Osteocyte (in vitro differentiated cells): Measurements from ENCODE around the gene OR4K15. TPM values are rescaled to one million over a fixed set of nuclear protein-coding genes. Genes with fewer than 3 reads are reported as not detected.
"Not testable (repeated sequence)": the region's sequence is repeated elsewhere in the genome, so short reads cannot be mapped to it uniquely, and the experiment has no call there.

Experiments used
- DNase-seq: peaks from one replicate; pipeline ENCODE4 v3.0.0; 2021; ENCODE audit warnings: mixed read lengths; ENCODE audit not compliant: unreplicated experiment; ENCODE audit errors: extremely low spot score
- H3K27ac Mint-ChIP-seq: one replicate; pipeline ENCODE4 v1.8.0; 2021; ENCODE audit warnings: mild to moderate bottlenecking, mixed read lengths; ENCODE audit not compliant: unreplicated experiment
- H3K27me3 Mint-ChIP-seq: one replicate; pipeline ENCODE4 v1.8.0; 2021; ENCODE audit warnings: mixed read lengths; ENCODE audit not compliant: unreplicated experiment
- H3K36me3 Mint-ChIP-seq: one replicate; pipeline ENCODE4 v1.8.0; 2021; ENCODE audit warnings: mixed read lengths; ENCODE audit not compliant: unreplicated experiment
- H3K4me1 Mint-ChIP-seq: one replicate; pipeline ENCODE4 v1.8.0; 2021; ENCODE audit warnings: mixed read lengths; ENCODE audit not compliant: unreplicated experiment
- H3K4me3 Mint-ChIP-seq: one replicate; pipeline ENCODE4 v1.8.0; 2021; ENCODE audit warnings: mild to moderate bottlenecking, moderate library complexity, mixed read lengths; ENCODE audit not compliant: unreplicated experiment
- H3K9me3 Mint-ChIP-seq: one replicate; pipeline ENCODE4 v1.8.0; 2021; ENCODE audit warnings: mixed read lengths; ENCODE audit not compliant: unreplicated experiment
- CTCF ChIP-seq: fragments of 200-600 bp; sonication (generic); IDR thresholded peaks from 2 replicates; pipeline ENCODE4 v1.5.0; 2021; ENCODE audit warnings: antibody characterized with exemption, mild to moderate bottlenecking, moderate library complexity
- long read RNA-seq: library from polyadenylated mRNA; unstranded; transcript quantifications from one replicate; pipeline ENCODE4 v2.0.0, GENCODE V29; 2021
- total RNA-seq: library from RNA; stranded (reverse); gene quantifications from 2 replicates; pipeline ENCODE4 v1.2.1, GENCODE V29; 2021

Gene OR4K15
- not detected in 2 replicates for total RNA-seq
- long read RNA-seq: 0 reads

DNA sequence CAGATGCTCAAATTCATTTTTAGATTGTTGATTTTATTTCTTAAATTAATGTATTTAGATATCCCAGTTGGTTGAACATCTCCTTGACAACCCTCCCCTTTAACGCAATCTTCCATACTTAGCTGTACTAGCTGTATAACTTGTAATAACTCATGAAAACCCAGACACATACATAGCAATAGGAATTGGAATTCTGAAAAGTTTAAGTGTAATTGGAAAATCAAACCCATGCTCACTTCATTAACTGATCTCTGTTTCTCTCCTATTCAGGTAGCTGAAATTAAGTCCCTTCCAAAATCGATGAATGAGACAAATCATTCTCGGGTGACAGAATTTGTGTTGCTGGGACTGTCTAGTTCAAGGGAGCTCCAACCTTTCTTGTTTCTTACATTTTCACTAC lies at the start of gene OR4K15:
TSS of gene OR4K15 (plus strand) at position 301 of the 400 bp plus-strand sequence. CDS start at position 301, 0 bp downstream.
- H3K4me3 Mint-ChIP-seq: no peak within 1 kb of the TSS

GRCh38 chr14:19930617-19931016 lies 44.8 kb upstream of the OR4K15 start, which contains the start of gene OR4K1:
Gene OR4K1, plus strand, starts transcription at chr14:19930917. Its CDS starts 4,750 bp downstream, at chr14:19935667.
- Mint-ChIP-seq H3K36me3 (no peaks in the 10 kb centered on the region), H3K27ac (no peak within 1 kb of the TSS), H3K27me3 (no peaks in the 10 kb centered on the region), H3K4me1 (no peaks in the 10 kb centered on the region), H3K9me3 (peaks cover 44% of the 10 kb centered on the region), H3K4me3 (no peak within 1 kb of the TSS)
- TF ChIP-seq CTCF: no peak
- DNase-seq: no peak

More for the DNA sequence above, at the start of gene OR4K15:
- TF ChIP-seq CTCF: no peak
- H3K27ac Mint-ChIP-seq: no peak within 1 kb of the TSS
- H3K36me3 Mint-ChIP-seq: no peaks in the 10 kb centered on the region
- no peak for DNase-seq
- H3K9me3 Mint-ChIP-seq: peaks cover 45% of the 10 kb centered on the region
- H3K27me3 Mint-ChIP-seq: no peaks in the 10 kb centered on the region
- no peaks in the 10 kb centered on the region for H3K4me1 Mint-ChIP-seq

- no peak overlapping the region for H3K4me3 Mint-ChIP-seq
- H3K36me3 Mint-ChIP-seq: no peaks in the 10 kb centered on the region
- no peak overlapping the region for H3K27ac Mint-ChIP-seq
- H3K4me1 Mint-ChIP-seq: no peaks in the 10 kb centered on the region
- TF ChIP-seq CTCF: no peak
- DNase-seq: no peak
- H3K9me3 Mint-ChIP-seq: peaks cover 30% of the 10 kb centered on the region
- no peaks in the 10 kb centered on the region for H3K27me3 Mint-ChIP-seq
Observed at GRCh38 chr14:19941668-19942067, 33.7 kb upstream of the OR4K15 start.

- H3K9me3 Mint-ChIP-seq: peaks cover 25% of the 10 kb centered on the region
- H3K4me1 Mint-ChIP-seq: no peaks in the 10 kb centered on the region
- H3K27ac Mint-ChIP-seq: no peak overlapping the region
- TF ChIP-seq CTCF: no peak
- H3K4me3 Mint-ChIP-seq: no peak overlapping the region
- H3K36me3 Mint-ChIP-seq: no peaks in the 10 kb centered on the region
- DNase-seq: no peak
- H3K27me3 Mint-ChIP-seq: no peaks in the 10 kb centered on the region
Observed at GRCh38 chr14:19947413-19948090, 27.8 kb upstream of the OR4K15 start.

DNA sequence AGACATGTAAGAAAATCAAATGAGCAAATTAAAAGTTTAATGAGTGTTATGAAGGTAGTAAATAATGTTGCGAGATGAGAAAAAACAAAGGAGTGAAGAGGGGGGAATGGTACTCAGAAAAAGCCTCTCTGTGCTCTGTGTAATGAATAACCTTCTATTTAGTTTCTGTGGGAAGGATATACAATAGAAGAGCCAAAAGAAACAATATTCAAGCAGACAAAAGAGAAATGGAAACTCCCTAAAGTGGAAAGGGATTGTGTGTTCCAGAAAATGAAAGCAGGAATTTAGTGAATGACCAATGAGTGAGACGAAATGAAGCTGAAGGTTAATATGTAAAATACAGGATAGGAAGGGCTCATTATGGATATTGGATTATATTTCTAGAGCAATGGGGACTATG lies 26.2 kb upstream of the OR4K15 start:
- Mint-ChIP-seq H3K4me1 (no peaks in the 10 kb centered on the region), H3K27me3 (no peaks in the 10 kb centered on the region), H3K36me3 (no peaks in the 10 kb centered on the region), H3K9me3 (peaks cover 37% of the 10 kb centered on the region), H3K4me3 (no peak overlapping the region), H3K27ac (no peak overlapping the region)
- no peak for DNase-seq
- no peak for TF ChIP-seq CTCF

DNA sequence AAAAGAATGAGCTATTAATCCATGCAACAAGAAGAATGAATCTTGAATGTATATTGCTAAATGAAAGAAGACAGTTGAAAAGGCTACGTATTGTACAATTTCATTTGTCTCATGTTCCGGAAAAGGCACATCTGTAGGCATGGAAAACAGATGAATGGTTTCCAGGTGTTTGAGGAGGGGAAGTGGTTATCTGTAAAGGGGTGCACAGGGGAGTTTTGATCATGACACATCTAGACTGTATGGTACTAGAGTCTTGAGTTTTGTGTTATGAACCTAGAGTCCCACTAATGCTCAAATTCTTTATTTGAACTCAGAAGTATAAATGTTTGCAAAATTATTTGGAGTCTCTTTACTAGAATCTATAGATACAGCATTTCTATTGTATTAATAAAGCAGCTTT lies 5.7 kb upstream of the OR4K15 start:
- not testable (repeated sequence) for H3K4me1 Mint-ChIP-seq

More for the DNA sequence above, 5.7 kb upstream of the OR4K15 start:
- H3K27ac Mint-ChIP-seq, H3K27me3 Mint-ChIP-seq, H3K36me3 Mint-ChIP-seq, DNase-seq, H3K4me3 Mint-ChIP-seq: not testable (repeated sequence)
- H3K9me3 Mint-ChIP-seq: peaks cover 43% of the 10 kb centered on the region
